GDM1 (cell line): ENCODE data around the gene ARHGEF25.
"Not testable (repeated sequence)": the region's sequence is repeated elsewhere in the genome, so short reads cannot be mapped to it uniquely, and the experiment has no call there.

Experiments
- DNase-seq: peaks from one replicate; lab custom pipeline; 2025; lab: John Stamatoyannopoulos, UW

The ARHGEF25 gene

GRCh38 chr12:57611108-57611826, at the start of gene ARHGEF25:
ARHGEF25 (plus strand) TSS chr12:57611435; CDS start chr12:57611895, 460 bp downstream.
- DNase-seq, result peak; percentile 45

GRCh38 chr12:57563358-57563757, 47.9 kb upstream of the ARHGEF25 start:
- no peak for DNase-seq

DNA sequence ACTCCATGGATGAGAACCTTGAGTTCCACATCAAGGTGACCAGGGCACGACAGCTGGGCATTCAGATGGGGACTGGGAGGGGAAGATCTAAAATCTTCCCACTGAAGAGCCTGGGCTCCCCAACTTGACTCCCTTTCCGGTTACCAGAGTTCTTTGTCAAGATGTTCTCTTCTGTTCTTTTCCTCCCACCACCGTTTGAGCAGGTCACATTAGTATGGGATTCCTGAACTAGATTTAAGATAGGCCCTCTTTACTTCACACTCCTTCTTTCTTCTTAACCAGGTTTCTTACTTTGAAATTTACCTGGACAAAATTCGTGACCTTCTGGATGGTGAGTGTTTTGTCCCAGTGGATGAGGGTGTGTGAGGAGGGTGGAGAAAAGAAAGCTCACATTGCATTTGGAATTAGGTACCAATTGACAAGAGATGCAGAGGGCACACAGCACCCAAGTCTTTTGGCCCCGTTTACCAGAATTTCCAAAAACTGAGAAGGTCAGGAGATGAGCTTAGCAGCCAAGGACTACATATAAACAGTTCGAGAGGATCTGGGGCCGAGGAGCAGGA, 47.0 kb upstream of the ARHGEF25 start:
- DNase-seq, result no peak

DNA sequence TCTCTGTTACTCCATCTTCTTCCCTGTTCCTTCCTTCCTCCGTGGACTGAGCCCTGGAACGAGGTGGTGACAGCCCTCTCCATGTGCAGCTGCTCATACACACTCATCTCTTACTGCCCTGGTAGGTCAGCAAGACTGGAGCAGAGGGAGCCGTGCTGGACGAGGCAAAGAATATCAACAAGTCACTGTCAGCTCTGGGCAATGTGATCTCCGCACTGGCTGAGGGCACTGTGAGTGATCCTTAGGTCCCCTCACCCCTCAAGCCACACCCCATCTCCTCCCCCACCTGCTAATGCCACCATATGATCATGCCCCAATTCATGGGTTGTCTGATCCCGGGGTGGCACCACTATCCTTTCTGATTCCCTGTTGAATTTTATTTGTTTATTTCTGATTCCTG, 42.4 kb upstream of the ARHGEF25 start:
- DNase-seq, result no peak

- no peak for DNase-seq
Observed at GRCh38 chr12:57569858-57570257, 41.4 kb upstream of the ARHGEF25 start.

- not testable (repeated sequence) for DNase-seq
Observed at GRCh38 chr12:57570438-57570837, 40.8 kb upstream of the ARHGEF25 start.

- DNase-seq, result no peak
Observed at GRCh38 chr12:57571926-57572762, 39.1 kb upstream of the ARHGEF25 start.

DNA sequence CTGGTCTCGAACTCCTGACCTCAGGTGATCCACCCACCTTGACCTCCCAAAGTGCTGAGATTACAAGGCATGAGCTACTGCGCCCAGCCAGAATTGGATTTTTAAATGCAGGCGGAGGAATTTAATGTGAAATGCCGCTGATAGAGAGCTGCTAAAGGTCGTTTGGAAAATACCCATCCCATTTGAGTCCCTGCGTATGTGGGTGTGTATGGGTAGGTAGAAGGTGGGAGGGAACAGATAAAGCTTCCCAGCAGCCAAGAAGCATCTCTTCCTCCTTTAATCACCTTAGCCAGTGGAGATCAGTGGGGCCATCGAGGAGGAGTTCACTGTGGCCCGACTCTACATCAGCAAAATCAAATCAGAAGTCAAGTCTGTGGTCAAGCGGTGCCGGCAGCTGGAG, 36.4 kb upstream of the ARHGEF25 start:
- no peak for DNase-seq

- no peak for DNase-seq
Observed at GRCh38 chr12:57575771-57576612, 35.2 kb upstream of the ARHGEF25 start.

DNA sequence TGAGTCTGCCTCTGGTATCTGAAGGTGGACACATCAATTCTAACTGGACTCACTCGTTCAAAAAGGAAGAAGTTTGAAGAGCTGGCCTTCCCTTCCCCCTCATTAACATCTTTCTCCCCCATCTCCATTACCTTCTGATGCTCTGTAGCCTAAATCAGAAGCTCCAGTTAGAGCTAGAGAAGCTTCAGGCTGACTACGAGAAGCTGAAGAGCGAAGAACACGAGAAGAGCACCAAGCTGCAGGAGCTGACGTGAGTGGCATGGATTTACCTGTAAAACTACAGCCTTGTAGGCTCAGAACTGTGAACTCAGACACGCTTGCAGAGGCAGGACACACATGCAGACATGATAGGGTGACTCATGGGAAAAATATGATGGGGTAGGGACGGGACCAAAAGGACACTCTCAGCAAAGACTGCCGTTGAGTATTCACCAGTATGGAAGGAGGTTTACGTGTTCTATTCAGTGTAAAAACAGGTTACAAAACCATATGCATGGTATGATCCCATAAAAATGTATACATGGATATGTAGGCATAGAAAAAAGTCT, 34.5 kb upstream of the ARHGEF25 start:
- DNase-seq, result no peak

- no peak for DNase-seq
Observed at GRCh38 chr12:57577981-57578758, 33.1 kb upstream of the ARHGEF25 start.

- no peak for DNase-seq
Observed at GRCh38 chr12:57579011-57579410, 32.2 kb upstream of the ARHGEF25 start.

GRCh38 chr12:57579677-57580465, 31.4 kb upstream of the ARHGEF25 start:
- no peak for DNase-seq

GRCh38 chr12:57580466-57580795, 30.8 kb upstream of the ARHGEF25 start:
- no peak for DNase-seq

- DNase-seq, result no peak
Observed at GRCh38 chr12:57581802-57582201, 29.4 kb upstream of the ARHGEF25 start.

GRCh38 chr12:57582440-57582839, 28.8 kb upstream of the ARHGEF25 start:
- no peak for DNase-seq

DNA sequence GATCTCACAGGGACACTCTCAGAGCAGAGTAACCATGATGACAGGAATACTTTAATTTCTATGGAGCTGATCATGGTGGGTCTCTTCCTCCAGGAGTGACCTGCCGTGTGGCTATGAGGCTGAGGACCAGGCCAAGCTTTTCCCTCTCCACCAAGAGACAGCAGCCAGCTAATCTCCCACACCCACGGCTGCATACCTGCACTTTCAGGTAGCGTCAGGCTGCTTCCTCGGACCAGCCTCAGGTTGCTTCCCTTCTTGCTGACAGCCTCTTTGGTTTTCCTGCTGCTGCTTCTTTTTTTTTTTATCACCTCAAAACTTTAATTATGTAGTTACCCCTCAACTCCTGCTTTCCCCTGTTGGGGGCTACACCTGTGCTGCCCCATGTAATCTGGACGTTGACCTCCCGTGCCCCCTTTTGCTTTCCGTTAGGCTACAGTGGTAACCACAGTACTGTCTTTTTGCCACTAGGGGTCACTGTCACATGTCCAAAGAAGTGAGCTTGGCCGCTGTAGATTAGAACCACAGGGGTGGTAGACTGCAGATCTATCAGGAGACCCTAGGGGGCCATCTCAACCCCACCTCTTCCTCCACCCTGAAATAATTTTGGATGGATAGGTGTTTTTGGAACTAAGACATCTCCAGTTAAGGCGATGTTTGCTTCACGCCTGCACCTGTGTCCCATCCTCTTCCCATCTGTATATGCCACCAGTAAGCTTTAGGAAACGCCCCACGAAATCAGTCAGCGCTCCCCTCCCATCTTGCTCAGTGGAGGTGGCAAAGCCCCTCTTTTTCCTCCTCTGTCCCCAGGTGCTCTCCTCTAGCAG, 28.0 kb upstream of the ARHGEF25 start:
- DNase-seq, result peak; percentile 69

DNA sequence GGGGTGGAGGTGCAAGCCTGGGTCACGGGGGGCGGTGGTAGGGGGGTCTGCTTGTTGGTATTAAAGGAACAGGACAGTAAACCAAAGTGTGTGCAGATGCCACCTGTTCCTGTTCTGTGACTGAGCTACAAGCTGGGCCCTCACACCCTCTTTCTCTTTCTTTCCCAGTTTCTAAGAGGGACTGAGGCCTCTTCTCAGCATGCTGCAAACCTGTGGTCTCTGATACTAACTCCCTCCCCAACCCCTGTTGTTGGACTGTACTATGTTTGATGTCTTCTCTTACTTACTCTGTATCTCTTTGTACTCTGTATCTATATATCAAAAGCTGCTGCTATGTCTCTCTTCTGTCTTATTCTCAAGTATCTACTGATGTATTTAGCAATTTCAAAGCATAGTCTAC, 27.2 kb upstream of the ARHGEF25 start:
- no peak for DNase-seq

GRCh38 chr12:57584690-57585089, 26.5 kb upstream of the ARHGEF25 start:
- no peak for DNase-seq
